ENCODE results near the gene NEK6. TPM values are rescaled to one million over a fixed set of nuclear protein-coding genes. Genes with fewer than 3 reads are reported as not detected.

NEK6 gene
- total and polyA plus RNA-seq, 9 donors, result 7.2 to 45.1 (median 22.8) TPM

DNA sequence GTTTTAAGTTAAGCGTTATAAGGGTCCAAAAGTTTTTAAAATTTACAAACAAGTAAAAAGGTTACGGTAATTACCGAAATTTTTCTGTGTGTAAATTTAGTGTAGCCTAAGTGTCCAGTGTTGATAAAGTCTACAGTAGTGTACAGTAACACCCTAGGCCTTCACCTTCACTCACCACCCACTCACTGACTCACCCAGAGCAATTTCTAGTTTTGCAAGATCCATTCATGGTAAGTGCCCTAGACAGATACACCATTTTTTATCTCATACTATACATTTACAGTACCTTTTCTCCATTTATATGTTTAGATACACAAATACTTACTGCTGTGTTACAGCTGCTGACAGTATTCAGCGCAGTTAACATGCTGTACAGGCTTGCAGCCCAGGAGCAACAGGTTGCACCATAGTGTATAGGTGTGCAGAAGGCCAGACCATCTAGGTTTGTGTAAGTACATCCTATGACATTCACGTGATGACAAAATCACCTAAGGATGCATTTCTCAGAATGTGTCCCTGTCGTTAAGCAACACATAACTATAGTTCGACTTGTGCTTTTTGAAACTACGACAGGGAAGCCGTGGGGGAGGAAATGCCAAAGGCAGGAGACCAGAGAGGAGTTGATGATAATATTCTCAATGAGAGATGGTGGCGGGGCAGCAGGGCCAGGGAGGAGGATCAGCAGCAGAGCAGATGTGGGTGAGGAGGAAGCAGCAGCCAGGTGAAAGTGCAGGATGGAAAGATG lies 108.9 kb downstream of the NEK6 start:
- Histone ChIP-seq H3K36me3 (no peaks in the 10 kb centered on the region), H3K9me3 (no peaks in the 10 kb centered on the region), H3K4me1 (ENCODE audit: insufficient read depth) (no peaks in the 10 kb centered on the region), H3K27ac (no peak overlapping the region), H3K27me3 (no peaks in the 10 kb centered on the region), H3K4me3 (no peak overlapping the region)
- TF ChIP-seq POLR2A (IDR thresholded peaks at IDR 0.05) (no peak), EP300 (IDR thresholded peaks at IDR 0.05) (no peak)
- TF ChIP-seq, protein P1, sequence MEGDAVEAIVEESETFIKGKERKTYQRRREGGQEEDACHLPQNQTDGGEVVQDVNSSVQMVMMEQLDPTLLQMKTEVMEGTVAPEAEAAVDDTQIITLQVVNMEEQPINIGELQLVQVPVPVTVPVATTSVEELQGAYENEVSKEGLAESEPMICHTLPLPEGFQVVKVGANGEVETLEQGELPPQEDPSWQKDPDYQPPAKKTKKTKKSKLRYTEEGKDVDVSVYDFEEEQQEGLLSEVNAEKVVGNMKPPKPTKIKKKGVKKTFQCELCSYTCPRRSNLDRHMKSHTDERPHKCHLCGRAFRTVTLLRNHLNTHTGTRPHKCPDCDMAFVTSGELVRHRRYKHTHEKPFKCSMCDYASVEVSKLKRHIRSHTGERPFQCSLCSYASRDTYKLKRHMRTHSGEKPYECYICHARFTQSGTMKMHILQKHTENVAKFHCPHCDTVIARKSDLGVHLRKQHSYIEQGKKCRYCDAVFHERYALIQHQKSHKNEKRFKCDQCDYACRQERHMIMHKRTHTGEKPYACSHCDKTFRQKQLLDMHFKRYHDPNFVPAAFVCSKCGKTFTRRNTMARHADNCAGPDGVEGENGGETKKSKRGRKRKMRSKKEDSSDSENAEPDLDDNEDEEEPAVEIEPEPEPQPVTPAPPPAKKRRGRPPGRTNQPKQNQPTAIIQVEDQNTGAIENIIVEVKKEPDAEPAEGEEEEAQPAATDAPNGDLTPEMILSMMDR (IDR thresholded peaks at IDR 0.05), result no peak
- intact Hi-C loops (cut with DNase I), result no loop called here
- 76 to 77% (median 77%) methylated on average over 10 of the region's 10 CpGs for WGBS, 3 donors
- no peak for DNase-seq

DNA sequence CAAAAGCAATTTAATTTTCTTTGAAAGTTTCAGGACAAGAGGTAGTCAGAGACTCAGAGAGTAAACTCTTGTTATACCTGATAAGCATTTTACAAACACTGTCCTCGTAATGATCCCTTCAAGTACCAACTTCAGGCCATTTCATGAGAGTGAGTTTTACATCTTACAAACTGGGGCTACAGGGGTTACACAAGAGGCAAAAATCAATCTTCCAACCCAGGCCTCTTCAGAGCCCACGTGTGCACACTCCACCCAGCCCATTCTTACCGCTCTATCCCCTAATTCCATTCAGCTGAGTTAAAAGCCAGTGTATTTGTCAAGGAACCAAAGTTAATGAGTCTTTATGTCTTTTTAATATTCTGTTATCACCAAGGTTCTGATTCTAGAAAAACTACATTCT lies 110.9 kb downstream of the NEK6 start:
- no peaks in the 10 kb centered on the region for H3K9me3 ChIP-seq
- H3K36me3 ChIP-seq, result no peaks in the 10 kb centered on the region
- DNase-seq, result no peak
- H3K4me3 ChIP-seq, result no peak overlapping the region
- H3K27ac ChIP-seq, result no peak overlapping the region
- 82 to 87% (median 83%) methylated on average over 3 of the region's 3 CpGs for WGBS, 3 donors
- intact Hi-C loops (cut with DNase I), result no loop called here
- TF ChIP-seq, protein P1 (IDR thresholded peaks at IDR 0.05), result no peak
- TF ChIP-seq EP300 (IDR thresholded peaks at IDR 0.05) (no peak), POLR2A (IDR thresholded peaks at IDR 0.05) (no peak)
- H3K4me1 ChIP-seq (ENCODE audit: insufficient read depth), result no peaks in the 10 kb centered on the region
- H3K27me3 ChIP-seq, result no peaks in the 10 kb centered on the region

DNA sequence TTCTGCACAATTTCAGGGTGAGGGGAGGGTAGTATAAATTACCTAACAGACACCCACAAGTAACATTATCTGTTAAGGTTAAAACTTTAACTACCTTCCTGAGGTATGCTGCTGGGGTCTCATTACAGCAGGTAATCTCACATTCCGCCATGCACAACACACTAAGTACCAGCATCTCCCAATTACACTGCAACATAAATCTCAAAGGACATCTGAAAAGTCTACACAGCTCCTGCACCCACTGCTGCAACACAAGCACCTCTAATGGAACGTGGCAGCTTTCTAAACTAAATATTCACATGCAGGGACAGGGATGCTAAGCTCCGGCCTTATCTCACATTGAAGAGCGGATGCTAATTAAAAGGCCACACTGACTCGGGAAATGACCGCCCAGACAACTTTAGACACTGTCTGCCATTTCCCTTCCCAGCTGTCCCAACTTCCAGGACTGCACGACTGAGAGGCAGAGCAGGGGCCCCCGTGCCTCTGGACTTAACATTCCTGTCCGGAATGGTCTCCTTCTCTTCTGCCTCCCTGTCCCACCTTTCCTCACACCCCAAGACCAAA lies 111.6 kb downstream of the NEK6 start:
- no peak for DNase-seq
- no peak overlapping the region for H3K4me3 ChIP-seq
- intact Hi-C loops (cut with DNase I), result no loop called here
- no peaks in the 10 kb centered on the region for H3K27me3 ChIP-seq
- WGBS, 3 donors, result 86 to 91% (median 89%) methylated on average over 9 of the region's 9 CpGs
- no peaks in the 10 kb centered on the region for H3K4me1 ChIP-seq (ENCODE audit: insufficient read depth)
- no peaks in the 10 kb centered on the region for H3K9me3 ChIP-seq
- no peaks in the 10 kb centered on the region for H3K36me3 ChIP-seq
- TF ChIP-seq, protein P1 (IDR thresholded peaks at IDR 0.05), result no peak
- no peak for TF ChIP-seq EP300 (IDR thresholded peaks at IDR 0.05)
- TF ChIP-seq POLR2A (IDR thresholded peaks at IDR 0.05), result no peak
- no peak overlapping the region for H3K27ac ChIP-seq

DNA sequence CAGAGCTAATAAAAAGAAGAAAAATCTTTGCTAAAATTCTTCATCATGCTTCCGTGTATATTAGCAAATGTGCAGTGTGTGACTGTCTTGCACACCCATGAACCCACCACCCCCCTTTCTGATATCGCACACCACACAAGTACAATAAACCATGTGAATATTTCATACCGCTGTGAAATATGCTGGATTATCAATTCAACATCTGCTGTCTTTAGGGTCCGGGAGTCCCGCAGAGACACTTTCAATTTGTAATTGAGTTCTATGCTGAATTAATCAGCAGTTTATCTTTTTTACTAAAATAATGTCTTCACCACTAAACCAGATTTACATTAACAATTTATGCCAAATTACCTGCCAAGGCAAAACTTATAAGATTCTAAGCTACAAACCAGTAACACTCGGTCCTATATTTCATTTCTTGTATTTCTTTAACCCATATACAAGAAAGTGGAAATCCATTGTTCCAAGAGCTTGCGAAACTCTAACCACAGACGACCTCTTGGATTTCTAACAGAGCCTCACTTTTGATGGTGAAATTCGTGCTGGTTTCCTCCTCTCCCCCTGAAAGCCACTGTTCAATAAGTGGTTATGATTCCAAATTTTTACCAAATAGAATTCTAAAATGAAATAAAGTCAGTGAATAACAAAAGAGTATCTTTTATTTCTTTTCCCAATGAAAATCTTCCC lies 113.3 kb downstream of the NEK6 start:
- H3K27me3 ChIP-seq, result no peaks in the 10 kb centered on the region
- WGBS, 3 donors, result 79 to 86% (median 81%) methylated on average over 9 of the region's 9 CpGs
- H3K4me3 ChIP-seq, result no peak overlapping the region
- TF ChIP-seq, protein P1 (IDR thresholded peaks at IDR 0.05), result no peak
- TF ChIP-seq EP300 (IDR thresholded peaks at IDR 0.05) (no peak), POLR2A (IDR thresholded peaks at IDR 0.05) (no peak)
- H3K4me1 ChIP-seq (ENCODE audit: insufficient read depth), result no peaks in the 10 kb centered on the region
- intact Hi-C loops (cut with DNase I), result no loop called here
- H3K9me3 ChIP-seq, result no peaks in the 10 kb centered on the region
- no peak overlapping the region for H3K27ac ChIP-seq
- no peak for DNase-seq
- no peaks in the 10 kb centered on the region for H3K36me3 ChIP-seq
